OCI-LY7 (cell line): ENCODE measurements around the gene MLLT3.

Source experiments
- CTCF ChIP-seq: fragments of 200-600 bp; sonication (generic); conservative IDR thresholded peaks from 2 replicates; pipeline ENCODE4 v1.5.1; 2014; ENCODE audit warnings: mild to moderate bottlenecking, antibody characterized with exemption, low read length, moderate library complexity, mixed read lengths
- EZH2phosphoT487 ChIP-seq: fragments of 200-600 bp; sonication (generic); IDR thresholded peaks from 2 replicates; pipeline ENCODE4 v1.6.1; 2018; ENCODE audit warnings: low read depth, borderline replicate concordance, mild to moderate bottlenecking, mixed run types, antibody characterized with exemption, low read length, moderate library complexity, mixed read lengths

- TF ChIP-seq CTCF (no peak), EZH2phosphoT487 (no peak)
These were observed 130.7 kb downstream of the MLLT3 start for GRCh38 chr9:20491612-20492011.
